ENCODE measurements around the gene NSD1. TPM values are rescaled to one million over a fixed set of nuclear protein-coding genes. Genes with fewer than 3 reads are reported as not detected.

Gene NSD1
- polyA plus RNA-seq, 4 donors = 48.3 to 66.0 (median 59.3) TPM

GRCh38 chr5:177270653-177271052, 137.1 kb downstream of the NSD1 start:
- no peak for DNase-seq (ENCODE audit: low read depth in 4 of 4, low spot score in 3 of 4)

DNA sequence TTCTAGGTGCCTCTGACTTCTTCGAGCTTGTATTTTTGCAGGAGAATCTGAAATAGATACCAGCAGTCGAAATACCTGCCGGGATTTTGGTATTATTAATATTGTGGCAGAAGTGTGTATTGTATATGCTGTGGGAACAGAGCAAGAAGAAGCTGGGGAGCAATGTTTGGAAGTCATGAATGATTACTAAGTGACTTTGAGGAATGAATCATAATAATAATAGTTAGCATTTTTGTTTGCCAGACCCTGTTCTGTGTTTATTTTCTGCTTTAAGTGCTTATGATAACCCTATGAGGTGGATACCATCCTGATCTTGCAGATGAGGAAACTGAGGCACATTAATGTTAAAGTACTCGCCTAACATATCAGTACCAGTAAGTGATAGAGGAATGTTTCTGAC, 137.5 kb downstream of the NSD1 start:
- DNase-seq (ENCODE audit: low read depth in 4 of 4, low spot score in 3 of 4) = no peak

GRCh38 chr5:177275883-177276282, 142.3 kb downstream of the NSD1 start:
- DNase-seq (ENCODE audit: low read depth in 4 of 4, low spot score in 3 of 4) = no peak

DNA sequence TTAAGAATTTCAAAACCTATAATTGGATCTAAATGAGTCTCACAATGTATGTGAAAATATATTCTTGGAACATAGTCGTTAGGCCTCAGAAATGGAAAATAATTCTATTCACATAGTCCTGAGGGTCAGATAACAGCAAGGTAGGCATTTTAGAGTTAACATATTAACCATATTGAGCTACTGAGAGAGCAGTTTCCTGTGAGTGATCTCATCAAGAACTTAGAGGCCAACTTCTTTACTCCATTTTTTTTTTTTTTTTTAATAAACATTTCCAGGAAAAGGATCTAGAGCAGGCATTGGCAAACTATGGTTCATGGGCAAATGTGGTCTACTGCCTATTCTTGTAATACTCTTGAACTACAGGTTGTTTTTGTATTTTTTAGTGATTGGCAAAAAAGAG, 143.3 kb downstream of the NSD1 start:
- DNase-seq (ENCODE audit: low read depth in 4 of 4, low spot score in 3 of 4) = no peak

- no peak for DNase-seq (ENCODE audit: low read depth in 4 of 4, low spot score in 3 of 4)
These were observed 154.6 kb downstream of the NSD1 start for GRCh38 chr5:177288191-177288590.

DNA sequence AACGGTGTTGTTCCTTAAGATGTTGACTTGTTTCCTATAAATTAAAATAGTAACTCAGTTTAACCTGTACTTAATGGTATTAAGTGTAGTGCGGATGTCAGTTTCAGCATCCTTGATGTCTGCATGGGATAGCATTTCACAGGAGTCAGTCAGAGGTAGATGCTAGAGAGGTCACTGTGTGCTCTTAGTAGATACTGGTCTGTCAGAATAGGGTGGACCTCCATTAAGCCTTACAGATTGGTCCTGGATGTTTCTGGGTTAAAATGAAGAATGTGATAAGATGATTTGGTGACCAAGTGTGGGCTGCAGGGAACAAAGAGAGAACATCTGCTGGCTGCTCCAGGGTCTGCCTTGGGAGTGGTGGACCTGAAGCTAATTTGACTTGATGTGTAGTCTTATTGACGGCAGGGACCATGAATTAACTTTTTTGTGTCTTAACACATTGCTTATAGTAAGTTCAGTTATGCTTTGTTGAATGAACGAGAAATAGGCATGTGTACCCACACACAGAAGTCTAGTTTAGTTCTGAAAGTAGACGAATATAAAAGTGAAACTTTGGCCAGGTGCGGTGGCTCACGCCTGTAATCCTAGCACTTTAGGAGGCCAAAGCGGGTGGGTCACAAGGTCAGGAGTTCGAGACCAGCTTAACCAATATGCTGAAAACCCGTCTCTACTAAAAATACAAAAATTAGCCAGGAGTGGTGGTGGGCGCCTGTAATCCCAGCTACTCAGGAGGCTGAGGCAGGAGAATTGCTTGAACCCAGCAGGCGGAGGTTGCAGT, 157.4 kb downstream of the NSD1 start:
- no peak for DNase-seq (ENCODE audit: low read depth in 4 of 4, low spot score in 3 of 4)

DNA sequence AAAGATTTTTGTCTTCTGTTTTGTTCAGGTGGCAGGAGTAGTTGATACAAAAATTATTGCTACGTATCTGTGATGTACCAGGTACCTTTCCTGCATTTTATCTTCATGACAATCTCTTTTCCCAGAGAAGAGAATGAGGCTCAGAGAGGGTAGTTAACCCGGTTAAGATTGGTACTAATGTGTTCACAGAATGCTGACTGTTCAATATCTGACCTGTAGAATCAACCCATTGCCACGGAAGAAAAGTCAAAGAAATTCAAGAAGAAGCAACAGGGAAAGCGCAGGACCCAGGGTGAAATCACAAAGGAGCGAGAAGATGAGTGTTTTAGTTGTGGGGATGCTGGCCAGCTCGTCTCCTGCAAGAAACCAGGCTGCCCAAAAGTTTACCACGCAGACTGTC, 158.2 kb downstream of the NSD1 start:
- no peak for DNase-seq (ENCODE audit: low read depth in 4 of 4, low spot score in 3 of 4)

GRCh38 chr5:177293819-177294581, 160.4 kb downstream of the NSD1 start:
- DNase-seq (ENCODE audit: low read depth in 4 of 4, low spot score in 3 of 4) = no peak

DNA sequence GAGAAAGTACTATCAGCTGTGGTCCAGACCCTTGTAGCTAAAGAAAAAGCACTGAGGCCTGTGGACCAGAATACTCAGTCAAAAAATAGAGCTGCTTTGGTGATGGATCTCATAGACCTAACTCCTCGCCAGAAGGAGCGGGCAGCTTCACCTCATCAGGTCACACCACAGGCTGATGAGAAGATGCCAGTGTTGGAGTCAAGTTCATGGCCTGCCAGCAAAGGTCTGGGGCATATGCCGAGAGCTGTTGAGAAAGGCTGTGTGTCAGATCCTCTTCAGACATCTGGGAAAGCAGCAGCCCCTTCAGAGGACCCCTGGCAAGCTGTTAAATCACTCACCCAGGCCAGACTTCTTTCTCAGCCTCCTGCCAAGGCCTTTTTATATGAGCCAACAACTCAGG, 161.1 kb downstream of the NSD1 start:
- no peak for DNase-seq (ENCODE audit: low read depth in 4 of 4, low spot score in 3 of 4)

DNA sequence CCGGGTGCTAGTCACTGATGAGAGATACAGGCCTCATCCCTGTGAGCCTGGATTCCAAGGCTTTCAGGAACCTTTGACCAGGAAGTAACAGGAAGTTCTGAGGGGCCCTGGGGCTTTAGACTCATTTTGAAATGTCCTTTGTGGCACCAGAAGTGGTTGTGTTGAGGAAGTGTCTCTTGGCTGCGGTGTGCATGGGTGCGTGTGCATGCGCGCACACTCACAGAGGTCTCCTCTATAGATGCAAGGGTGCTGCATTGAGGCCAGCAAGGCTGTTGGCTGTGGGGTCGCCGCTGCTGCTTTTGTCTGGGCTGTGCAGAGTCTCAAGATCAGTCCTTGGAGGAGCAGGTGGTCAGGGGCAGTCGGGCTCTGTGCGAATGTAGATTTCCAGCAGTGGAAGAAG, 162.4 kb downstream of the NSD1 start:
- DNase-seq (ENCODE audit: low read depth in 4 of 4, low spot score in 3 of 4) = no peak

GRCh38 chr5:177296581-177296980, 163.0 kb downstream of the NSD1 start:
- no peak for DNase-seq (ENCODE audit: low read depth in 4 of 4, low spot score in 3 of 4)

DNA sequence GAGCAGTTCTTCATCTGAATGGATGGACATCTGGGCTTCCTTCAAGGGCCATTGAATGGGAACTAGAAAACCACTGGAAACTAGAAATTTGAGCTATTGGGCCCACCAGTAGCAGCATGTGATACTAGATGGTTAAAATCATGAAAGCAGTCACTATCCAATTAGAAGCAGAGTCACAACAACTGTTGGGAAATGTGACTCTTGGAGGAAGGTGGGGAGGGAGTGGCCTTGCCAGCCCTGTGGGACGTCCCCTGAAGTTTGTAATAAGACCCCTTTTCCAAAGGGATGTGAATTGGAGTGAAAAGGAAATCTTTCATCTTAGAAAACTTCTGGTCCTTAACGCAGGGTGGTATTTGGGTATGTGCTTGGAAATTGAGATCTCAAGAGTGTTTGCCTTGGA, 164.3 kb downstream of the NSD1 start:
- no peak for DNase-seq (ENCODE audit: low read depth in 4 of 4, low spot score in 3 of 4)

GRCh38 chr5:177299697-177300096, 166.1 kb downstream of the NSD1 start:
- DNase-seq (ENCODE audit: low read depth in 4 of 4, low spot score in 3 of 4) = no peak

- no peak for DNase-seq (ENCODE audit: low read depth in 4 of 4, low spot score in 3 of 4)
These were observed 166.8 kb downstream of the NSD1 start for GRCh38 chr5:177300236-177300880.

DNA sequence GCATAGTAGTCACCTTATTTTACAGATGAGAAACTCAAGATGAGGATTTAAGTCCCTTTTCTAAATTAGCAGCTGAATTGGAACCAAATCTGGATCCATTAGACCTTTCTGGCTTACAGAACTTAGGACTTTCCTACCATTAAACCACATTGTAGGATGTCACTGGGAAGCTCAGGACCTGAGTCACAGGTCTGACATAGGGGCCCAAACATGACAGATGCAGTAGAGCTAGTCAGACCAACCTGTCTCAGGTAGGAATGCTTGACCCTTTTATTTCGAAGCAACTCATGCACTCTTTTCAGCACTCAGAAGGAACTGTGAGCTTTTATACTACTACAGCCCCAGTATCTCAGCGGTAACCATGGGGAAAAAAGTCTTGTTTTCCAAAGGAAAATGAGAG, 167.4 kb downstream of the NSD1 start:
- no peak for DNase-seq (ENCODE audit: low read depth in 4 of 4, low spot score in 3 of 4)

- no peak for DNase-seq (ENCODE audit: low read depth in 4 of 4, low spot score in 3 of 4)
These were observed 168.1 kb downstream of the NSD1 start for GRCh38 chr5:177301503-177302165.

- no peak for DNase-seq (ENCODE audit: low read depth in 4 of 4, low spot score in 3 of 4)
These were observed 169.0 kb downstream of the NSD1 start for GRCh38 chr5:177302354-177303110.

DNA sequence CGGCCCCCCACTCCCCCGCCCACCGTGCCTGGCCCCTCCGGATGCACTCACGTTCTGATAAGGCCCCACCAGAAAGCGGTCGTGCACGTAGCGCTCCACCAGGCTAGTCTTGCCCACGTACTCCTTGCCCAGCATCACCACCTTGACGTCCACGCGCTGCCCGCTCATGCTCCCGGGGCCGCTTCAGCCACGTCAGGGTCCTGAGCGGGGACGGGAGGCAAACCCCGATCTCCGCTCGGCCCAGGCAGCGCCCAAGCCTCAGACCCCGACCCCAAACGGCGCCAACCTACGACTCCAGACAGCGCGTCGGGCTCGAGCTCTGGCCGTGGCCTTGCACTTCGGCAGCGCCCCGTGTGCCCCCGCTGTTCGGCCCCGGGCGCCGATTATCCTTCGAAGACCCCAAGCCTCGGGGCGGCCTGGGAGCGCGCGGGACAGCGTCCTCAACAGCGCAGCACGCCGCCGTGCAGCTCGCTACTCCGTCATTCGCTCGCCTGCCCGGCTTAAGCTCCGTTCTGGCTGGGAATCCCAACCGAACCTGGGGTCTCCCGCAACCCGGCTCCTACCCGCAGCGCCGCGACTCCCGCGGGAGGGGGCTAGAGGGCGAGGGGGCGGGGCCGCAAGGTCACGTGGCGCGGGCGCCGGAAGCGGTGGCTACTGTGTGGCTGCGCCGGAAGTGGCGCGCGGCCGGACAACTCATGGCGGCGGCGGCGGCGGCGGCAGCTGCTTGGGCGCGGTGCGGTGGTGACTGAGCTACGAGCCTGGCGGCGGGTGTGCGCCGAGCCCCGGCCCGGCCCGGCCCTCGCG, 169.8 kb downstream of the NSD1 start, which contains the start of the genes PRELID1 and RAB24:
PRELID1 (plus strand) TSS at position 679 of the 804 bp plus-strand sequence. CDS start 187 bp downstream, outside the sequence.
RAB24 (minus strand) TSS at position 599 of the 804 bp plus-strand sequence; CDS start at position 168, 431 bp downstream.
- DNase-seq (ENCODE audit: low read depth in 4 of 4, low spot score in 3 of 4) = peak in 3 of 4 donors; percentile 61 to 71 (median 67)

DNA sequence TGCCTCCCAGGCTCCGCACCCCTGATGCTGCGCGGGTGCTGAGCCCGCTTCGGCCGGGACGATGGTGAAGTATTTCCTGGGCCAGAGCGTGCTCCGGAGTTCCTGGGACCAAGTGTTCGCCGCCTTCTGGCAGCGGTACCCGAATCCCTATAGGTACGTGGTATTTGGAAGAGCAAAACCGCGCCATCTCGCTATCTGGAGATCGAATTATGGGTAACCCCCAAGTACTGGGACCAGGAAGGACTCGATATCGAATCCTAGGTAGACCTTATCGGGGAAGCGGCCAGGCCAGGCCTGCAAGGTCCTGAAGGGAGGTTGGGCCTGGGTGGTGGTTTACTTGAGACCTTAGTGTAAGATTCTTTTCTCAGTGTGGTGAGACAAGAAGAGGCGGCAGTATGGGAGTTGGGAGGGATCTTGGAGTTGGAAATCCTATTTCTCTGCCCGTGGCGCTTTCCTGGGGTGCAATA, 170.4 kb downstream of the NSD1 start:
- no peak for DNase-seq (ENCODE audit: low read depth in 4 of 4, low spot score in 3 of 4)

Data from left renal pelvis (tissue), 4 donors.